ENCODE results near the gene ARHGDIB. TPM values are rescaled to one million over a fixed set of nuclear protein-coding genes. Genes with fewer than 3 reads are reported as not detected.

Gene ARHGDIB
- total and polyA plus RNA-seq, 2 donors from 2014 or later: 127 to 151 TPM

- no peaks in the 10 kb centered on the region for H3K36me3 ChIP-seq (ENCODE audit: control insufficient read depth in 2 of 3, insufficient read depth in 3 of 3, low read length in 3 of 3)
- H3K4me3 ChIP-seq (ENCODE audit: low read length in 3 of 3): no peak overlapping the region
- H3K27me3 ChIP-seq (ENCODE audit: control insufficient read depth, insufficient read depth, low read length): no peaks in the 10 kb centered on the region
- FAIRE-seq (no peak), DNase-seq (no peak)
- no peaks in the 10 kb centered on the region for H3K4me1 ChIP-seq (ENCODE audit: control insufficient read depth in 2 of 3, insufficient read depth in 2 of 3, low read depth in 1 of 3, low read length in 3 of 3)
- no peak overlapping the region for H3K27ac ChIP-seq (ENCODE audit: low read depth in 2 of 2, low read length in 2 of 2)
- intact Hi-C loops (cut with DNase I): no loop called here
- H3K9ac ChIP-seq (ENCODE audit: low read length in 3 of 3): no peak overlapping the region
- no peak for TF ChIP-seq CTCF (IDR thresholded peaks at IDR 0.05; ENCODE audit: borderline replicate concordance, extremely low read depth, insufficient read depth)
- no peaks in the 10 kb centered on the region for H3K9me3 ChIP-seq (ENCODE audit: control insufficient read depth in 2 of 3, insufficient read depth in 1 of 3, low read length in 3 of 3)
These were observed 15.3 kb upstream of the ARHGDIB start for GRCh38 chr12:14976658-14977057.

- Histone ChIP-seq H3K9me3 (ENCODE audit: control insufficient read depth in 2 of 3, insufficient read depth in 1 of 3, low read length in 3 of 3) (no peaks in the 10 kb centered on the region), H3K9ac (ENCODE audit: low read length in 3 of 3) (no peak overlapping the region), H3K4me3 (ENCODE audit: low read length in 3 of 3) (no peak overlapping the region), H3K27ac (ENCODE audit: low read depth in 2 of 2, low read length in 2 of 2) (no peak overlapping the region), H3K36me3 (ENCODE audit: control insufficient read depth in 2 of 3, insufficient read depth in 3 of 3, low read length in 3 of 3) (no peaks in the 10 kb centered on the region), H3K27me3 (ENCODE audit: control insufficient read depth, insufficient read depth, low read length) (no peaks in the 10 kb centered on the region), H3K4me1 (ENCODE audit: control insufficient read depth in 2 of 3, insufficient read depth in 2 of 3, low read depth in 1 of 3, low read length in 3 of 3) (no peaks in the 10 kb centered on the region)
- DNase-seq (no peak), FAIRE-seq (no peak)
- no peak for TF ChIP-seq CTCF (IDR thresholded peaks at IDR 0.05; ENCODE audit: borderline replicate concordance, extremely low read depth, insufficient read depth)
- intact Hi-C loops (cut with DNase I): no loop called here
These were observed 14.1 kb upstream of the ARHGDIB start for GRCh38 chr12:14975457-14975856.

GRCh38 chr12:14974633-14975032 is 13.2 kb upstream of the ARHGDIB start:
- intact Hi-C loops (cut with DNase I): no loop called here
- H3K9ac ChIP-seq (ENCODE audit: low read length in 3 of 3): no peak overlapping the region
- DNase-seq (no peak), FAIRE-seq (no peak)
- H3K27me3 ChIP-seq (ENCODE audit: control insufficient read depth, insufficient read depth, low read length): no peaks in the 10 kb centered on the region
- H3K4me1 ChIP-seq (ENCODE audit: control insufficient read depth in 2 of 3, insufficient read depth in 2 of 3, low read depth in 1 of 3, low read length in 3 of 3): no peaks in the 10 kb centered on the region
- H3K9me3 ChIP-seq (ENCODE audit: control insufficient read depth in 2 of 3, insufficient read depth in 1 of 3, low read length in 3 of 3): no peaks in the 10 kb centered on the region
- TF ChIP-seq CTCF (IDR thresholded peaks at IDR 0.05; ENCODE audit: borderline replicate concordance, extremely low read depth, insufficient read depth): no peak
- no peak overlapping the region for H3K4me3 ChIP-seq (ENCODE audit: low read length in 3 of 3)
- no peaks in the 10 kb centered on the region for H3K36me3 ChIP-seq (ENCODE audit: control insufficient read depth in 2 of 3, insufficient read depth in 3 of 3, low read length in 3 of 3)
- no peak overlapping the region for H3K27ac ChIP-seq (ENCODE audit: low read depth in 2 of 2, low read length in 2 of 2)

- intact Hi-C loops (cut with DNase I): no loop called here
- Histone ChIP-seq H3K27ac (ENCODE audit: low read depth in 2 of 2, low read length in 2 of 2) (no peak within 1 kb of the TSS), H3K27me3 (ENCODE audit: control insufficient read depth, insufficient read depth, low read length) (no peaks in the 10 kb centered on the region), H3K4me1 (ENCODE audit: control insufficient read depth in 2 of 3, insufficient read depth in 2 of 3, low read depth in 1 of 3, low read length in 3 of 3) (no peaks in the 10 kb centered on the region), H3K4me3 (ENCODE audit: low read length in 3 of 3) (no peak within 1 kb of the TSS), H3K36me3 (ENCODE audit: control insufficient read depth in 2 of 3, insufficient read depth in 3 of 3, low read length in 3 of 3) (no peaks in the 10 kb centered on the region), H3K9me3 (ENCODE audit: control insufficient read depth in 2 of 3, insufficient read depth in 1 of 3, low read length in 3 of 3) (no peaks in the 10 kb centered on the region), H3K9ac (ENCODE audit: low read length in 3 of 3) (no peak within 1 kb of the TSS)
- no peak for TF ChIP-seq CTCF (IDR thresholded peaks at IDR 0.05; ENCODE audit: borderline replicate concordance, extremely low read depth, insufficient read depth)
- DNase-seq (no peak), FAIRE-seq (no peak)
These were observed 11.4 kb upstream of the ARHGDIB start, which contains the start of gene PDE6H for GRCh38 chr12:14972816-14973215. Gene PDE6H (plus strand): TSS chr12:14973042. CDS start chr12:14978013, 4,971 bp downstream.

Data from kidney (tissue), 14 donors.